HG03025 (cell line): Measurements from ENCODE around the gene GDPD1.
A peak's percentile ranks its signal among the peaks of the same experiment; 100 is the strongest.
"Not testable (repeated sequence)": the region's sequence is repeated elsewhere in the genome, so short reads cannot be mapped to it uniquely, and the experiment has no call there.

Source experiments
- ATAC-seq: cut with Tn5 transposase; IDR thresholded peaks from one replicate; pipeline ENCODE4 v1.9.1; 2021; ENCODE audit warnings: mild to moderate bottlenecking, moderate library complexity; ENCODE audit not compliant: unreplicated experiment, low FRiP score

GDPD1 gene

DNA sequence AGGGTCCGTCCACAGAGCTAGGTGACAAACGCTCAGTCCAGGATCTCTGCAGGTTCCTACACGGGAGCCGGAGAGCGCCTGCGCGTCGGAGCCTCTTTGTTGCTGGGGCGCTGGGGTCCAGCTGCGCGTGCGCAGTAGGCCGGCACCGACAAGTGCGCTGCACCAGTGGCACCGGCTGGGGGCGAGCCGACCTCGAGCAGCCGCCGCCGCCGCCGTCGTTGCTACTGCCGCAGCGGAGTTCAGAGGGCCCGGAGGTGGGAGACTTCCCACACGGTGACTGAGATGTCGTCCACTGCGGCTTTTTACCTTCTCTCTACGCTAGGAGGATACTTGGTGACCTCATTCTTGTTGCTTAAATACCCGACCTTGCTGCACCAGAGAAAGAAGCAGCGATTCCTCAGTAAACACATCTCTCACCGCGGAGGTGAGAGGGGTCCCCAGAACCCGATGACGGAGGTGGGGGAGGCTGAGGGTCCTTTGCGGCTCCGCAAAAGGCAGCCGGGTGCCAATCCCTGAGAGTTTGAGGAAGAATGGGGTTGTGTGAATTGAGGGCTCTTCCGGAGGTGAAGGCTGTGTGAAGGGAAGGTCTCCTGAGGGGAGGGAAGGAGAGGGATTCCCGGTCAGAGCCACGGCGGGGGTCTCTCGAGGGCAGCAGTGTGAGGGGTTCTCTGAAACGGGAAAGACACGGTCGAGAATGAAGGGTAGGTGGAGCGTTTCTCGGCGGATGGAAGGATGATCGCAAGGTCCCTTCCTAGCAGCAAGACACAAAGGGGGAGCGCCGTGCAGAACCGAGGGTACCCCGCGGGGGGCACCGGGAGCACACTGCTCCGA is at the start of gene GDPD1:
Gene GDPD1, plus strand, starts transcription at position 184 of the 831 bp plus-strand sequence. Its CDS starts 99 bp downstream, at position 283.
- ATAC-seq: peak; percentile 85

- ATAC-seq: no peak
Measured at GRCh38 chr17:59172436-59173004, 47.8 kb upstream of the GDPD1 start.

DNA sequence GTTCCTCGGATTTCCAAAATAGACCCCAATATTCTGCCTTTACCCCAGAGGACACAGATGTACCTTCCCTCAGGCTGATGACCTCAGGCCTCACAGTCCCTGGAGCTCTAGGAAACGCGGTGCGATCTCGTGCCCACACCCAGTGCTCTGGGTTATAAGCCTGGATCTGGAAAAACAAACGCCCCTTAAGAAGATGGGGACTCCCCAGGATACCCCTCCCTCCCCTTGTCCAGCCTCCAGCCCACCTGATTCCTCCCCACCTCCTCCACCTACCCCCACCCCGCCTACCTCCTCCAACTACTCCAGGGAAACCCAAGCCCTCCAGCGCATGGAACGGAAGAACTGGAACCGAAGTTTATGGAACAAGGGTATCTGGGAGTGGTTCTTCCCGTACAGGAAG is 45.6 kb upstream of the GDPD1 start:
- no peak for ATAC-seq

- ATAC-seq: no peak
Measured at GRCh38 chr17:59175076-59175475, 45.2 kb upstream of the GDPD1 start.

GRCh38 chr17:59178266-59178985 is 41.9 kb upstream of the GDPD1 start:
- no peak for ATAC-seq

DNA sequence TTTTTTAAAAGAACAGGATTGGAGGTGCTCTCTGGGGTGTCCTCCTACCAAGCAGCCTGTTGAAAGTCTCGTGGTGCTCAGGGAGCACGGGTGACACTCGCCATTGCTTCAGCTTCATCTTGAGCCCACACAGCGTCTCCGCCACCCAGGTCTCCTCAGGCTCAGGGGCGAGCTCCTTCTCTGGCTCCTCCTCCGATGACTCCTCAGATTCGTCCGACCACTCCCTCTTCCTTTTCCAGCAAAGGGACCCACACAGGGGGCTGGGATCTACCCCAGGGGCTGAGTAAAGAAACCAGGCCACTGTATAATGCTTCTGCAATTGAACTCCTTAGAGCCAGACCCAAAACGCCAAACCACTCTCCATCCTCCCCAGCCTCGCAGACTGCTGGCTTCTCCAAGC is 40.7 kb upstream of the GDPD1 start:
- not testable (repeated sequence) for ATAC-seq

DNA sequence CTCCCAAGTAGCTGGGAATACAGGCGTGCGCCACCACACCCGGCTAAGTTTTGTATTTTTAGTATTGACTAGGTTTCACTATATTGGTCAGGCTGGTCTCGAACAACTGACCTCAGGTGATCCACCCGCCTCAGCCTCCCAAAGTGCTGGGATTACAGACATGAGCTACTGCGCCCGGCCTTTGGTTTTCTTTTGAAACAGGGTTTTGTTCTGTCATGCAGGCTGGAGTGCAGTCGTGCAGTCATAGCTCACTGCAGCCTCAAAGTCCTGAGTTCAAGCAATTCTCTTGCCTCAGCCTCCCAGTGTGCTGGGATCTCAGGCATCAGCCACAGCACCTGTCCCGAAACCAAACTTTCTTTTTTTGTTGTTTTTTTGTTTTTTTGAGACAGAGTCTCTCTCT is 39.7 kb upstream of the GDPD1 start:
- ATAC-seq: no peak

DNA sequence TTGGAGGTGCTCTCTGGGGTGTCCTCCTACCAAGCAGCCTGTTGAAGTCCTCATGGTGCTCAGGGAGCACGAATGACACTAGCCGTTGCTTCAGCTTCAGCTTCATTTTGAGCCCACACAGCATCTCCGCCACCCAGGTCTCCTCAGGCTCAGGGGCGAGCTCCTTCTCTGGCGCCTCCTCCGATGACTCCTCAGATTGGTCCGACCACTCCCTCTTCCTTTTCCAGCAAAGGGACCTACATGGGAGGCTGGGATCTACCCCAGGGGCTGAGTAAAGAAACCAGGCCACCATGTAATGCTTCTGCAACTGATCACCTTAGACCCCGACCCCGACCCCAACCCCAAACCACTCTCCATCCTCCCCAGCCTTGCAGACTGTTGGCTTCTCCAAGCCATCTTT is 38.8 kb upstream of the GDPD1 start:
- no peak for ATAC-seq

- no peak for ATAC-seq
Measured at GRCh38 chr17:59185997-59186396, 34.3 kb upstream of the GDPD1 start.

DNA sequence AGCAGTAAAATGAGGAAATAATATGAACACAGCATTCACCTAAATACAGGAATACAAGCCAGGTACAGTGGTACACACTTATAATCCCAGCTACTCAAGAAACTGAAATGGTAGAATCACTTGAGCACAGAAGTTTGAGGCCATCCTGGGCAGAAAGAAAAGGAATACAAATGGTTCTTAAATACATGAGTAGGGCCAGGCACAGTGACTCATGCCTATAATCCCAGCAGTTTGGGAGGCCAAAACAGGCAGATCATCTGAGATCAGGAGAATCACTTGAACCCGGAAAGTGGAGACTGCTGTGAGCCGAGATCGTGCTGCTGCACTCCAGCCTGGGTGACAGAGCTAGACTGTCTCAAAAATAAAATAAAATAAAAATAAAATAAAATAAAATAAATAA is 33.5 kb upstream of the GDPD1 start:
- no peak for ATAC-seq

GRCh38 chr17:59190806-59191205 is 29.5 kb upstream of the GDPD1 start:
- ATAC-seq: no peak

GRCh38 chr17:59193336-59193862 is 26.9 kb upstream of the GDPD1 start:
- ATAC-seq: no peak

GRCh38 chr17:59199398-59199797 is 20.9 kb upstream of the GDPD1 start:
- no peak for ATAC-seq

- ATAC-seq: no peak
Measured at GRCh38 chr17:59202320-59202719, 18.0 kb upstream of the GDPD1 start.

DNA sequence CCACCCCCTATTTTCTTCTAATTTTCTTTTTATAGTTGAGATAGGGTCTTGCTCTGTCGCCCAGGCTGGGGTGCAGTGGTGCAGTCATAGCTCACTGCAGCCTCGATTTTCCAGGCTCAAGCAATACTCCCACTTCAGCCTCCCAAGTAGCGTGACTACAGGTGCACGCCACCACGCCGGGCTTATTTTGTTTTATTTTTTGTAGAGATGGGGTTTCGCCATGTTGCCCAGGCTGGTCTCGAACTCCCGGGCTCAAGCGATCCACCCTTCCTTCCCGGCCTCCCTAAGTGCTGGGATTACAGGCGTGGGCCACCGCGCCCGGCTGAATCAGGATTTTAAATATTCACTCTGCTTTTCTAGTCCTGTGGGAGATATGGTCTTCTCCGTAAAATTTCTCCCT is 941 bp upstream of the GDPD1 start:
- ATAC-seq: no peak

DNA sequence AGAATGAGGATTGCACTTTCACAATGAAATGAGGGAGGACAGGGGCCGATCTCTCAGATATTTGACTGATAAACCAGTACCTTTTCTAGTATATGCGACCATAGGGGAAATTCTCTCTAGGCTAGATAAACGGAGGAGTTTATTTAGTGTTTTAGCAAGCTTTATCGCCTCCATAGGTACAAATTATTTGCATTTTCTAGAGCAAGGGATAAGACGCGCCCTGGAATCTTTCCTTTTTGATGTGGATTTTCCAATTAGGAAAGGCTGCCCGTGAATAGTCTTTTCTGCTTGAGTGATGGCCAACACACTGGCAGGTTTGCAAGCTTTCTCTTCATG is 351 bp upstream of the GDPD1 start:
- ATAC-seq: no peak

DNA sequence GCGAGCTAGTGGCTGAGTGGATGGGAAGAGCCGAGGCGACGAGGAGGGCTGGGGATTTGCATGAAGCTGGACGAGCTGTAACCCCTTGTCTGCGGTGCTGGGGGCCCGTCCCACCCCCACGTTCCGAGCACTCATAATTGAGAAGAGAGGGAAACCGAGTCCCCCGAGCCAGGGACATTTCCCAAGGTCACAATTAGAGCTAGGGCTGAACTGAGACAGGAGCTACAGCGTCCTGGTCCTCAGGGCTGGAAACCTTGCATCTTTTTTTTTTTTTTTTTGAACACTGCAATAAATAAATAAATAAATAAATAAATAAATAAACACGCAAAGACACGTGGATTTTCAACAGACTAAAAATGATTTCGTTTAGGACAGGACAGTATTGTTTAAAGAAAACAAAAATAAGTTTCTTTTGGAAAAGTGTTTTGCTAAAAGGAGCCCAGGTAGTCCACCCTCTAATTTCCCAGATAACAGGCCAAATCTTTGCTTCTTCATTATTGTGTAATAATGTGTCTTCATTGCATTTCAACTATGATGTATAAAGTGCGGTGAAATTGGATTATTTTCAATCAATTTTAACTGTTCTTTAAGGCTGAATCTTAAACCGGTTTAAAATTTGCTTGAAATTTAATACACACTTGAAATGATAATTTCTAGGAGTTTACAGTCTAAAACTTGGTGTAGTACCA is 992 bp downstream of the GDPD1 start:
- ATAC-seq: peak; percentile 5

DNA sequence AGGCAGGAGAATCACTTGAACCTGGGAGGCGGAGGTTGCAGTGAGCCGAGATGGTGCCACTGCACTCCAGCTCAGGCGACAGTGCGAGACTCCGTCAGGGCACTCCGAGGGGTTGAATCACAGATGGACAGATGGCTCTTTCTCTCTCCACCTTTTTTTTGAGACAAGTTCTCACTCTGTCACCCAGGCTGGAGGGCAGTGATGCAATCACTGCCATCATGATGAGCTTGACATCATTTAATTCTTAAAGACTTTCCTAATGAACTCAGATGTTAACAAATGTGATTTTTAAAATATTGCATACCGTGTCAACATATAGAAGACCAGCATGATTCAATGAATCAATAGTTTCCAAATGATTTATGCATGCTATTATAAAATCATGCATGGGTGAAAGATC is 3.5 kb downstream of the GDPD1 start:
- no peak for ATAC-seq

GRCh38 chr17:59228588-59228987 is 8.3 kb downstream of the GDPD1 start:
- not testable (repeated sequence) for ATAC-seq

- ATAC-seq: no peak
Measured at GRCh38 chr17:59230764-59231163, 10.5 kb downstream of the GDPD1 start.

GRCh38 chr17:59234631-59235030 is 14.3 kb downstream of the GDPD1 start:
- ATAC-seq: no peak
